Breast epithelium (tissue), 4 donors: ENCODE measurements around the gene IL5RA. TPM values are rescaled to one million over a fixed set of nuclear protein-coding genes. Genes with fewer than 3 reads are reported as not detected.

Experiments used
- DNase-seq, 2 donors: peaks; one replicate each; pipeline ENCODE4 v3.0.0-alpha.2; 2019; ENCODE audit warnings: low spot score in 2 of 2
- H3K27ac ChIP-seq, 2 donors: fragments of 200-600 bp; sonication (generic) in 1 of 2; one replicate each; pipeline ENCODE4 v1.5.1; 2016 to 2019; ENCODE audit warnings: mild to moderate bottlenecking in 1 of 2
- H3K27me3 ChIP-seq, 2 donors: fragments of 200-600 bp; sonication (generic) in 1 of 2; one replicate each; pipeline versions ENCODE4 v1.5.1 to v1.6.0; 2017 to 2019; ENCODE audit warnings: control low read depth in 1 of 2, mild to moderate bottlenecking in 1 of 2
- H3K36me3 ChIP-seq: fragments of 200-600 bp; one replicate; pipeline ENCODE4 v1.5.1; 2019
- H3K4me1 ChIP-seq, 2 donors: fragments of 200-600 bp; sonication (generic); one replicate each; pipeline ENCODE4 v1.5.1; 2016 to 2019; ENCODE audit warnings: control low read depth in 1 of 2
- H3K4me3 ChIP-seq, 3 donors: fragments of 200-600 bp; sonication (generic); 1 replicate in 2 of 3; 2 replicates in 1 of 3; pipeline ENCODE4 v1.5.1; 2016 to 2019; ENCODE audit warnings: mild to moderate bottlenecking in 3 of 3, moderate library complexity in 2 of 3
- H3K9me3 ChIP-seq, 2 donors: fragments of 200-600 bp; sonication (generic) in 1 of 2; one replicate each; pipeline ENCODE4 v1.5.1; 2016 to 2019; ENCODE audit warnings: control low read depth in 1 of 2
- POLR2A ChIP-seq: fragments of 450-650 bp; IDR thresholded peaks from one replicate; pipeline ENCODE4 v1.6.1; 2016; ENCODE audit warnings: antibody characterized with exemption, mild to moderate bottlenecking, moderate library complexity
- POLR2AphosphoS5 ChIP-seq, 3 donors: sonication (generic); formaldehyde crosslinking; IDR thresholded peaks; one replicate each; pipeline ENCODE4 v1.6.1; 2017; ENCODE audit warnings: antibody characterized with exemption in 3 of 3
- intact Hi-C: fragments of 100-400 bp; cut with DNase I; formaldehyde crosslinking; loops from one replicate; pipeline ENCODE4 v1.15.1; 2023; ENCODE audit warnings: low total_unique reads
- total RNA-seq, 3 donors: library from RNA; depleted of rRNA; stranded (reverse); fragments of >200 nt; gene quantifications; one replicate each; pipeline ENCODE4 v1.1.0, GENCODE V29; 2016
- TF ChIP-seq, protein P1 (sequence below), 3 donors: fragments of 450-650 bp; IDR thresholded peaks; one replicate each; pipeline ENCODE4 v1.5.1; 2016 to 2017; ENCODE audit warnings: antibody characterized with exemption in 3 of 3, mild to moderate bottlenecking in 3 of 3, moderate library complexity in 3 of 3

The IL5RA gene
- total RNA-seq, 3 donors from 2014 or later = 0.48 to 0.98 TPM; not detected in 1

DNA sequence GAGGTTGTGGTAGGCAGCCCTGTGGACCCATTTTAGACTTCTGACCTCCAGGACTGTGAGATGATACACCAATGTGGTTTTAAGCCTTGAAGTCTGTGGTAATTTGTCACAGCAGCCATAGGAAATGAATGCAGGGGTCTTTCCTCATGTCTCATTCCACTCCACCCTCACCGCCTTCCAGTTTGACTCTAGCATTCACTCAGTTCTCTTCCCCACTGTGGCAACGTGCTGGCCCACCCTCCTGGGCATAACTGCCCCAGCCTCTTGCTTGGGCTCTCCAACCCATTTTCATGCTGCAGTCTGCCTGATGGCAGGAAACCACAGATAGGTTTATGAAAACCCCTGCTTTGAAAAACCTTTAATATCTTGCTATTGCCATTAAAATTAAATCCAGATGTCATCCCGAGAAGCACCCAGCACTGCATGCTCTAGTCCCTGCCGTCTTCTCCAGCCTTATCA is 9.2 kb upstream of the IL5RA start:
- Histone ChIP-seq H3K36me3 (no peaks in the 10 kb centered on the region), H3K27ac (no peak overlapping the region), H3K4me3 (no peak overlapping the region), H3K27me3 (no peaks in the 10 kb centered on the region), H3K4me1 (no peaks in the 10 kb centered on the region), H3K9me3 (no peaks in the 10 kb centered on the region)
- intact Hi-C loops = no loop called here
- DNase-seq = no peak
- TF ChIP-seq POLR2AphosphoS5 (IDR thresholded peaks at IDR 0.05) (no peak), POLR2A (no peak)
- TF ChIP-seq, protein P1, sequence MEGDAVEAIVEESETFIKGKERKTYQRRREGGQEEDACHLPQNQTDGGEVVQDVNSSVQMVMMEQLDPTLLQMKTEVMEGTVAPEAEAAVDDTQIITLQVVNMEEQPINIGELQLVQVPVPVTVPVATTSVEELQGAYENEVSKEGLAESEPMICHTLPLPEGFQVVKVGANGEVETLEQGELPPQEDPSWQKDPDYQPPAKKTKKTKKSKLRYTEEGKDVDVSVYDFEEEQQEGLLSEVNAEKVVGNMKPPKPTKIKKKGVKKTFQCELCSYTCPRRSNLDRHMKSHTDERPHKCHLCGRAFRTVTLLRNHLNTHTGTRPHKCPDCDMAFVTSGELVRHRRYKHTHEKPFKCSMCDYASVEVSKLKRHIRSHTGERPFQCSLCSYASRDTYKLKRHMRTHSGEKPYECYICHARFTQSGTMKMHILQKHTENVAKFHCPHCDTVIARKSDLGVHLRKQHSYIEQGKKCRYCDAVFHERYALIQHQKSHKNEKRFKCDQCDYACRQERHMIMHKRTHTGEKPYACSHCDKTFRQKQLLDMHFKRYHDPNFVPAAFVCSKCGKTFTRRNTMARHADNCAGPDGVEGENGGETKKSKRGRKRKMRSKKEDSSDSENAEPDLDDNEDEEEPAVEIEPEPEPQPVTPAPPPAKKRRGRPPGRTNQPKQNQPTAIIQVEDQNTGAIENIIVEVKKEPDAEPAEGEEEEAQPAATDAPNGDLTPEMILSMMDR (IDR thresholded peaks at IDR 0.05) = no peak

DNA sequence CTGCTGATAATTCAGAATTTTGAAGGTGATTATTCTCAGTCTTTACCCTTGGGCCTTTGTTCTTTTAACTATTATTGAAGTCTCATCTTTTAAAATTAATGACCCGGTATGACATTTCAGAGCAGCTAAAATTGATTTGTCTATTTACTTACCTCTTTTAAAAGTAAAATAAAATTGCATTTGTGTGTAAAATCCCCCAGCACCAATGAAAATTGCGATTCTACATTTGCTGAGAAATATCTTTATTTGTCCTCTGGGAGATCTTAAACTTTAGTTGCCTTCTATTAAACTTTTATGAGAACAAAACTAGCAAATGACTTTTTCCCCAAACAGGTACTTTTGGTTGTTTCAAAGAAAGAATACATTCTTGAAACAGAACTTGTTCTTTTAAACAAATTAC is 7.5 kb upstream of the IL5RA start:
- Histone ChIP-seq H3K27me3 (no peaks in the 10 kb centered on the region), H3K4me1 (no peaks in the 10 kb centered on the region), H3K27ac (no peak overlapping the region), H3K36me3 (no peaks in the 10 kb centered on the region), H3K4me3 (no peak overlapping the region), H3K9me3 (no peaks in the 10 kb centered on the region)
- DNase-seq = no peak
- TF ChIP-seq POLR2A (no peak), POLR2AphosphoS5 (IDR thresholded peaks at IDR 0.05) (no peak)
- TF ChIP-seq, protein P1 (IDR thresholded peaks at IDR 0.05) = no peak
- intact Hi-C loops = no loop called here

DNA sequence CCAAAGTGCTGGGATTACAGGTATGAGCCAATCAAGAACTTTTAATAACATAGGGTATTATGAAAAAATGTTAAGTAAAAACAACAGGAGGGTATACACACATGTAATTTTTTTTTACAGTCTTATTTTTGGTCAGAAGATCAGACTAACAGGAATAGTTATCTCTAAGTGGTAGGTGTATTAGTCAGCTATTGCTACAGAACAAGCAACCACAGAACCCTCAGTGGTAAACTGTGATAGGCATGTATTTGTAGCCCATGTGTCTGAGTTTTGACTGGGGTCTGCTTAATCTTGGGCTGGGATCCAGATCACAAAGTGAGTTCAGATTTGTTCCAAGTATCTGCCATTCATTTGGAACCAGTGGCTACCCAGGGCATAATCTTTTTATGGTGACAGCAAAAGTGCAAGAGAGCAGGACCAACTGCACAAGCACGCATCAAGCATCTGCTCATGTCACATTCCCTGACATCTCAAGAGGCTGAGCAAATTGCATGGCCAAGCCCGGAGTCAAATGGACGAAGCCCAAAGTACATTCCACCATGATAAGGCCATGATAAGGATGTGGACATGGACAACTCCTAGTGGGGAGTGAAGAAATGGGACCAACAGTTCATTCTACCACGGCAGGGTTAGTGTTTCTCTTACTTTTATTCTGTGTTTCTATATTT is 3.0 kb upstream of the IL5RA start:
- H3K4me3 ChIP-seq = no peak overlapping the region
- no peaks in the 10 kb centered on the region for H3K36me3 ChIP-seq
- H3K27me3 ChIP-seq = no peaks in the 10 kb centered on the region
- H3K9me3 ChIP-seq = no peaks in the 10 kb centered on the region
- intact Hi-C loops = no loop called here
- no peak for TF ChIP-seq POLR2AphosphoS5 (IDR thresholded peaks at IDR 0.05)
- TF ChIP-seq, protein P1 (IDR thresholded peaks at IDR 0.05) = no peak
- TF ChIP-seq POLR2A = no peak
- DNase-seq = no peak
- H3K27ac ChIP-seq = no peak overlapping the region
- no peaks in the 10 kb centered on the region for H3K4me1 ChIP-seq

DNA sequence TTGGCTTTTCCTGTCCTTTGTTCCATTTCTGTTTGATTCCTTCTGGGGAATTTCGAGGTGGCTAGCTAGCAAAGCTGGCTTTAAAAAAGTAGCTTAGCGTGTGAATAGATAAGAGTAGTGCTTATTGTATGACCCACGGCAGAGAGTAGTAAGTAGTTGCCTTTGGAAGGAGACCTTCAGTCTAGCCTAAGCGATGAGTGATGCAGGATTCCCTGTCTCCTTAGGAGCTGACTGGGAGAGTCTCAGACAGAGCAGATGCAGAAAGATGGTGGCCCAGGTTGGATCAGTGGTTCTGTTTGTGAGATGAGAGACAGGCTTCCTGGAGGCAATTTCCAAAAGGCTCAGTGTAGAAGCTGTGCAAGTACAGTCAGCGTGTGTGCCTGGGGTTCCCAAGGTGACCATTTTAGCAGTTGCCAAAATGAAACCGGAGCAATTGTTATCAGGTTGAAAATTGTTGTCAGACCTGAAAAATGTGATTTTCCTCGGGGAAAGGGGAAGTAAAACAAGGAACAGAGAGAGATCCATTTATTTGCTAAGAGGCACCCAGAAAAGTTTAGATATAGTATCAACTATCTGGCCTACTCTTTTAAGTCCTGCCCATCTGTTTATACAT is 681 bp upstream of the IL5RA start:
- no peak for DNase-seq
- no peaks in the 10 kb centered on the region for H3K27me3 ChIP-seq
- intact Hi-C loops = loop anchor here (1.0 kb wide), 1 partner anchor 13 kb away; no protein-coding TSS in a partner anchor
- H3K27ac ChIP-seq = no peak overlapping the region
- no peaks in the 10 kb centered on the region for H3K9me3 ChIP-seq
- H3K4me3 ChIP-seq = no peak overlapping the region
- no peaks in the 10 kb centered on the region for H3K36me3 ChIP-seq
- no peaks in the 10 kb centered on the region for H3K4me1 ChIP-seq
- TF ChIP-seq, protein P1 (IDR thresholded peaks at IDR 0.05) = no peak
- TF ChIP-seq POLR2A (no peak), POLR2AphosphoS5 (IDR thresholded peaks at IDR 0.05) (no peak)
